GM06990 (cell line): ENCODE data around the gene GATA5.

Source experiments
- DNase-seq: peaks from one replicate; pipeline ENCODE4 v3.0.0-alpha.2; 2011; ENCODE audit not compliant: insufficient read length; ENCODE audit errors: extremely low read depth
- H3K27me3 ChIP-seq: replicated peaks from 2 replicates; pipeline ENCODE4 v1.6.0; 2011; ENCODE audit warnings: low read length; ENCODE audit not compliant: control insufficient read depth, insufficient read depth
- H3K36me3 ChIP-seq: 2 replicates; pipeline ENCODE4 v1.5.1; 2011; ENCODE audit warnings: low read length; ENCODE audit not compliant: control insufficient read depth, insufficient read depth
- H3K4me3 ChIP-seq: replicated peaks from 2 replicates; pipeline ENCODE4 v1.5.1; 2011; ENCODE audit warnings: low read depth, mild to moderate bottlenecking, control low read depth, low read length
- CTCF ChIP-seq: IDR thresholded peaks from 2 replicates; pipeline ENCODE4 v1.5.1; 2011; ENCODE audit warnings: low read length, control low read depth, mild to moderate bottlenecking, inconsistent platforms; ENCODE audit not compliant: insufficient read depth, poor library complexity, severe bottlenecking

Gene GATA5

GRCh38 chr20:62504323-62504722 is 28.5 kb upstream of the GATA5 start:
- no peak overlapping the region for H3K4me3 ChIP-seq
- no peak for TF ChIP-seq CTCF
- no peaks in the 10 kb centered on the region for H3K27me3 ChIP-seq
- H3K36me3 ChIP-seq = no peaks in the 10 kb centered on the region
- no peak for DNase-seq

- DNase-seq = no peak
- H3K4me3 ChIP-seq = no peak overlapping the region
- no peaks in the 10 kb centered on the region for H3K27me3 ChIP-seq
- TF ChIP-seq CTCF = no peak
- H3K36me3 ChIP-seq = no peaks in the 10 kb centered on the region
Measured at GRCh38 chr20:62503401-62504178, 27.8 kb upstream of the GATA5 start.

- no peak for TF ChIP-seq CTCF
- Histone ChIP-seq H3K4me3 (no peak overlapping the region), H3K36me3 (no peaks in the 10 kb centered on the region), H3K27me3 (no peaks in the 10 kb centered on the region)
- DNase-seq = no peak
Measured at GRCh38 chr20:62502496-62503095, 26.8 kb upstream of the GATA5 start.

GRCh38 chr20:62501801-62502495 is 26.2 kb upstream of the GATA5 start:
- Histone ChIP-seq H3K4me3 (no peak overlapping the region; the same call in 1 of the 2 replicates), H3K27me3 (no peaks in the 10 kb centered on the region), H3K36me3 (no peaks in the 10 kb centered on the region)
- no peak for TF ChIP-seq CTCF
- peak; percentile 61 for DNase-seq

- Histone ChIP-seq H3K4me3 (no peak overlapping the region), H3K27me3 (no peaks in the 10 kb centered on the region), H3K36me3 (no peaks in the 10 kb centered on the region)
- peak; percentile 95 for TF ChIP-seq CTCF
- DNase-seq = peak; percentile 67
Measured at GRCh38 chr20:62500237-62500864, 24.6 kb upstream of the GATA5 start.
